Calu3 (cell line): Measurements from ENCODE around the gene ARHGAP29. TPM values are rescaled to one million over a fixed set of nuclear protein-coding genes. Genes with fewer than 3 reads are reported as not detected.

Source experiments
- BruUV-seq: library from RNA; stranded (reverse); fragments of 400-500 nt; replicated peaks from 2 replicates; lab custom pipeline; 2021; lab: Mats Ljungman, UMichigan
- CTCF ChIA-PET: fragments of 300-600 bp; sonication (Branson Sonifier 250); formaldehyde crosslinking; loops from one replicate; lab custom pipeline; 2022; ENCODE audit warnings: antibody characterized with exemption; lab: Charles Lee
- DNase-seq: peaks from one replicate; pipeline ENCODE4 v3.0.0; 2022
- H3K27ac Mint-ChIP-seq: one replicate; pipeline ENCODE4 v1.8.0; 2022; ENCODE audit warnings: mixed read lengths; ENCODE audit not compliant: unreplicated experiment
- H3K27me3 Mint-ChIP-seq: one replicate; pipeline ENCODE4 v1.8.0; 2022; ENCODE audit warnings: mixed read lengths; ENCODE audit not compliant: unreplicated experiment
- H3K36me3 Mint-ChIP-seq: one replicate; pipeline ENCODE4 v1.8.0; 2022; ENCODE audit warnings: mild to moderate bottlenecking, moderate library complexity, mixed read lengths; ENCODE audit not compliant: insufficient read depth, unreplicated experiment
- H3K4me1 Mint-ChIP-seq: one replicate; pipeline ENCODE4 v1.8.0; 2022; ENCODE audit warnings: mild to moderate bottlenecking, low read depth, mixed read lengths; ENCODE audit not compliant: unreplicated experiment
- H3K4me3 Mint-ChIP-seq: one replicate; pipeline ENCODE4 v1.8.0; 2022; ENCODE audit warnings: mild to moderate bottlenecking, low read depth, moderate library complexity, mixed read lengths; ENCODE audit not compliant: unreplicated experiment
- H3K9me3 Mint-ChIP-seq: one replicate; pipeline ENCODE4 v1.8.0; 2022; ENCODE audit warnings: low read depth, mixed read lengths; ENCODE audit not compliant: unreplicated experiment
- intact Hi-C: fragments of 100-400 bp; cut with micrococcal nuclease; formaldehyde crosslinking; loops from one replicate; pipeline ENCODE4 v1.10.0; 2022; ENCODE audit not compliant: unreplicated experiment
- total RNA-seq: library from RNA; stranded (reverse); gene quantifications from 2 replicates; pipeline ENCODE4 v1.2.3, GENCODE V29; 2022
- TF ChIP-seq, protein P1 (sequence below): fragments of 200-600 bp; IDR thresholded peaks from one replicate; pipeline ENCODE4 v1.8.0; 2022; ENCODE audit warnings: antibody characterized with exemption; ENCODE audit not compliant: unreplicated experiment

Gene ARHGAP29
- total RNA-seq, 1 experiment from 2014 or later: 57.9 TPM

DNA sequence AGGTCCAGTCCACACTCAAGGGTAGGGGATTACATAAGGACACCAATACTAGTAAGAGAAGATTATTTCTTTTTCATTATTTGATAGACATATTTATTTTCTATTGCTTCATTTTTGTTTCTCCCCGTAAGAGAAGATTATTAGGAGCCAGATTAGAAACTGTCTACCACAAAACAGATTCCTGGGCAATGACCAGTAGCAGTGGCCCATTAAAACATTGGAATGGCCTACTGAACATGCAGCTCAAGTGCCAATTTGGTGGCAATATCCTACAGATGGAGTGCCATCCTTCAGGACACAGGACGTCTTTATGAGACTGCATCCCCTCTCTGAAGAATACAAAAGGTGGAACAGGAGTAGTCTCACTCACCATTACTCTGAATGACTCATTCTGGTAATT lies 34.0 kb upstream of the ARHGAP29 start:
- no TSS peak for BruUV-seq
- no peak for DNase-seq
- peaks cover 36% of the 10 kb centered on the region for H3K4me1 Mint-ChIP-seq
- no peaks in the 10 kb centered on the region for H3K27me3 Mint-ChIP-seq
- no peaks in the 10 kb centered on the region for H3K9me3 Mint-ChIP-seq
- TF ChIP-seq, protein P1, sequence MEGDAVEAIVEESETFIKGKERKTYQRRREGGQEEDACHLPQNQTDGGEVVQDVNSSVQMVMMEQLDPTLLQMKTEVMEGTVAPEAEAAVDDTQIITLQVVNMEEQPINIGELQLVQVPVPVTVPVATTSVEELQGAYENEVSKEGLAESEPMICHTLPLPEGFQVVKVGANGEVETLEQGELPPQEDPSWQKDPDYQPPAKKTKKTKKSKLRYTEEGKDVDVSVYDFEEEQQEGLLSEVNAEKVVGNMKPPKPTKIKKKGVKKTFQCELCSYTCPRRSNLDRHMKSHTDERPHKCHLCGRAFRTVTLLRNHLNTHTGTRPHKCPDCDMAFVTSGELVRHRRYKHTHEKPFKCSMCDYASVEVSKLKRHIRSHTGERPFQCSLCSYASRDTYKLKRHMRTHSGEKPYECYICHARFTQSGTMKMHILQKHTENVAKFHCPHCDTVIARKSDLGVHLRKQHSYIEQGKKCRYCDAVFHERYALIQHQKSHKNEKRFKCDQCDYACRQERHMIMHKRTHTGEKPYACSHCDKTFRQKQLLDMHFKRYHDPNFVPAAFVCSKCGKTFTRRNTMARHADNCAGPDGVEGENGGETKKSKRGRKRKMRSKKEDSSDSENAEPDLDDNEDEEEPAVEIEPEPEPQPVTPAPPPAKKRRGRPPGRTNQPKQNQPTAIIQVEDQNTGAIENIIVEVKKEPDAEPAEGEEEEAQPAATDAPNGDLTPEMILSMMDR: no peak
- no peaks in the 10 kb centered on the region for H3K36me3 Mint-ChIP-seq
- H3K4me3 Mint-ChIP-seq: no peak overlapping the region
- no peak overlapping the region for H3K27ac Mint-ChIP-seq
- CTCF ChIA-PET: interaction anchor here (0.9 to 1.1 kb wide), 2 partner anchors 12 to 203 kb away, joined by 3 read pairs; no protein-coding TSS in a partner anchor
- intact Hi-C loops: no loop called here

DNA sequence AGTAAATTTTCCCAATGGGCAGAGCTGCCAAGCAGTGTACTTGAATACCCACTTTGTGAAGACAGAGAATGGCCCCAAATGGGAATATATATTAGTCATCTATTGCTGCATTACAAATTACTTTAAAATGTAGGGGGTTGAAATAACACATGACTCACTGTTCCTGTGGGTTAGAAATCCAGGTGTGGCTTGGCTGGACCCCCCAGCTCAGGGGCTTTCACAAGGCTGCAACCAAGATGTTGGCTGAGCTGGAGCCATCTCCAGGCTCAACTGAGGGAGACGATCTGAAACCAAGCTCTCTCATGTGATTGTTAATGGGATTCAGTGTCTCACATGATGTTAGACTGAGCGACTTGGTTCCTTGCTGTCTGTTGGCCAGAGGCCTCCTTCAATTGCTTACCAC lies 33.4 kb upstream of the ARHGAP29 start:
- no peaks in the 10 kb centered on the region for H3K27me3 Mint-ChIP-seq
- H3K36me3 Mint-ChIP-seq: no peaks in the 10 kb centered on the region
- intact Hi-C loops: no loop called here
- peaks cover 41% of the 10 kb centered on the region for H3K4me1 Mint-ChIP-seq
- DNase-seq: no peak
- H3K27ac Mint-ChIP-seq: no peak overlapping the region
- no peak overlapping the region for H3K4me3 Mint-ChIP-seq
- TF ChIP-seq, protein P1: no peak
- no TSS peak for BruUV-seq
- no peaks in the 10 kb centered on the region for H3K9me3 Mint-ChIP-seq
- CTCF ChIA-PET: interaction anchor here (0.6 to 1.1 kb wide), 5 partner anchors 12 to 203 kb away, joined by 3 to 8 read pairs (median 3); no protein-coding TSS in a partner anchor

DNA sequence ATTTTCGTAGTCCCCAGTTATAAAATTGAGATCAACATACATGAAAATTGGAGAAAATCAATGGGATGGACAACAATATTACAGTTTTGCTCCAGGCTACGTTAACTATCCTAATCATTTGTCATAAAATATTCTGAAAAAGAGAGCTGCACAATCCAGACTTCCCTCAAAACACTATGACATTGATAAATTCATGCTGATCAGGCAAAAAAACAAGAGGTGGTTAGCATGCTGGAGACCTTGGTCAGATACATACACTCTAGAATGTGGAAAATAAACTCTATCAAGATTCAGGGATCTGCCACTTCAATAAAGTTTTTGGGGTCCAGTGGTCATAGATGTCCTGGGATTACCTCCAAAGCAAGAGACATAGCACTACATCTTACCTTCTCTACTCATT lies 32.5 kb upstream of the ARHGAP29 start:
- no TSS peak for BruUV-seq
- intact Hi-C loops: no loop called here
- no peak overlapping the region for H3K4me3 Mint-ChIP-seq

DNA sequence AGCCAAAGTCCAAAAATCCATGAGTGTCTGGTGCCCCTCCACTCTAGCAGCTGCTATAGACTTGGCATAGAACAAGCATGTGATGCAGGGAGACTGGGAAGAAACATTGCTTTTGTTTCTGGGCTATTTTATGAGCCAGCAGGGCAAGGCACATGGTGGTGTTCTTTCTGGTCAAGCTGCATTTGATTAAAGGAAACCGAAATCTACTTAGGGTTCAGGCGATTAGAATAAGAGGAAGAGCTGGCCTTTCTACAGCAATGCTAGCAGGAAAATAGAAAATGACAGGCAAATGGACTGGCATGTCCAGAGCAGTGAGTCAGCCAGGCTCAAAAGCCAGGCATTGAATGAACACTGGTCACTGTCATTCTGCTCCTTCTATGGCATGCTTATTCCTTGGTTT lies 28.5 kb upstream of the ARHGAP29 start:
- no TSS peak for BruUV-seq
- DNase-seq: no peak
- Mint-ChIP-seq H3K4me1 (peaks cover 45% of the 10 kb centered on the region), H3K27ac (no peak overlapping the region), H3K4me3 (no peak overlapping the region), H3K27me3 (no peaks in the 10 kb centered on the region), H3K36me3 (peaks cover 7% of the 10 kb centered on the region), H3K9me3 (peaks cover 5% of the 10 kb centered on the region)
- intact Hi-C loops: no loop called here
- TF ChIP-seq, protein P1: no peak
- CTCF ChIA-PET: interaction anchor here (1.5 kb wide), 1 partner anchor 13 kb away, joined by 3 read pairs; no protein-coding TSS in a partner anchor

More for the DNA sequence above, 32.5 kb upstream of the ARHGAP29 start:
- Mint-ChIP-seq H3K9me3 (no peaks in the 10 kb centered on the region), H3K36me3 (peaks cover 3% of the 10 kb centered on the region), H3K27ac (no peak overlapping the region), H3K27me3 (no peaks in the 10 kb centered on the region), H3K4me1 (peaks cover 50% of the 10 kb centered on the region)
- CTCF ChIA-PET: interaction anchor here (0.5 kb wide), 1 partner anchor 32 kb away, joined by 5 read pairs; the partner anchor contains the start of gene ARHGAP29
- TF ChIP-seq, protein P1: no peak
- DNase-seq: no peak
